ENCODE results near the gene NFIX. TPM values are rescaled to one million over a fixed set of nuclear protein-coding genes. Genes with fewer than 3 reads are reported as not detected.
"Not testable (repeated sequence)": the region's sequence is repeated elsewhere in the genome, so short reads cannot be mapped to it uniquely, and the experiment has no call there.

NFIX gene
- total RNA-seq, 1 experiment from 2014 or later, result 144 TPM

GRCh38 chr19:12948612-12949362, 46.5 kb upstream of the NFIX start:
- H3K4me3 ChIP-seq (ENCODE audit: low read depth in 2 of 2, low read length in 2 of 2), result no peak overlapping the region
- intact Hi-C loops (cut with micrococcal nuclease; ENCODE audit: unreplicated experiment) (no loop called here), in situ Hi-C loops (cut with HindIII; ENCODE audit: low pct_unique_long_range_greater_than_20kb, low sequenced_read_pairs) (no loop called here)
- TF ChIP-seq TCF7L2 (IDR thresholded peaks at IDR 0.05; ENCODE audit: low read depth, low read length) (no peak), REST (IDR thresholded peaks at IDR 0.05; ENCODE audit: insufficient read depth in 1 of 2, low read depth in 2 of 2, low read length in 1 of 2) (no peak), CTCF (IDR thresholded peaks at IDR 0.05) (no peak), SIN3A (IDR thresholded peaks at IDR 0.05; ENCODE audit: borderline replicate concordance, insufficient read depth, low read depth, low read length) (no peak), POLR2AphosphoS5 (IDR thresholded peaks at IDR 0.05; ENCODE audit: low read depth, low read length) (no peak)
- H3K27me3 ChIP-seq (ENCODE audit: control insufficient read depth, insufficient read depth, low read length), result no peaks in the 10 kb centered on the region
- no peaks in the 10 kb centered on the region for H3K9me3 ChIP-seq (ENCODE audit: control insufficient read depth, insufficient read depth, low read depth, low read length)
- CTCF ChIA-PET, result no interaction called here
- no peak overlapping the region for H3K27ac ChIP-seq (ENCODE audit: low read length)
- BruUV-seq (replicated peaks), result no TSS peak
- POLR2A ChIA-PET, result no interaction called here
- no peak for DNase-seq (ENCODE audit: low read depth, low spot score)
- H3K4me1 ChIP-seq (ENCODE audit: control insufficient read depth, insufficient read depth, low read length), result peaks cover 25% of the 10 kb centered on the region
- no peak for ATAC-seq
- peaks cover 13% of the 10 kb centered on the region for H3K36me3 ChIP-seq (ENCODE audit: control insufficient read depth, insufficient read depth, low read length)

- H3K4me1 ChIP-seq (ENCODE audit: control insufficient read depth, insufficient read depth, low read length), result peaks cover 33% of the 10 kb centered on the region
- ChIA-PET CTCF (no interaction called here), POLR2A (interaction anchor here (0.5 kb wide), 1 partner anchor 9 kb away, joined by 3 read pairs; no protein-coding TSS in a partner anchor)
- intact Hi-C loops (cut with micrococcal nuclease; ENCODE audit: unreplicated experiment) (no loop called here), in situ Hi-C loops (cut with HindIII; ENCODE audit: low pct_unique_long_range_greater_than_20kb, low sequenced_read_pairs) (no loop called here)
- no peaks in the 10 kb centered on the region for H3K9me3 ChIP-seq (ENCODE audit: control insufficient read depth, insufficient read depth, low read depth, low read length)
- ATAC-seq (no peak), DNase-seq (ENCODE audit: low read depth, low spot score) (no peak)
- no peak for TF ChIP-seq REST (IDR thresholded peaks at IDR 0.05; ENCODE audit: insufficient read depth in 1 of 2, low read depth in 2 of 2, low read length in 1 of 2)
- TF ChIP-seq POLR2AphosphoS5 (IDR thresholded peaks at IDR 0.05; ENCODE audit: low read depth, low read length), result 0 out of 2 replicates have a peak, but pooled peaks have one; percentile 25
- H3K4me3 ChIP-seq (ENCODE audit: low read depth in 2 of 2, low read length in 2 of 2), result no peak overlapping the region
- no peaks in the 10 kb centered on the region for H3K27me3 ChIP-seq (ENCODE audit: control insufficient read depth, insufficient read depth, low read length)
- BruUV-seq (replicated peaks), result no TSS peak
- no peak overlapping the region for H3K27ac ChIP-seq (ENCODE audit: low read length)
- peaks cover 13% of the 10 kb centered on the region for H3K36me3 ChIP-seq (ENCODE audit: control insufficient read depth, insufficient read depth, low read length)
These were observed 45.7 kb upstream of the NFIX start for GRCh38 chr19:12949363-12950283.

- peaks cover 36% of the 10 kb centered on the region for H3K4me1 ChIP-seq (ENCODE audit: control insufficient read depth, insufficient read depth, low read length)
- DNase-seq (ENCODE audit: low read depth, low spot score); CTCF ChIA-PET; ATAC-seq; POLR2A ChIA-PET; H3K27me3 ChIP-seq (ENCODE audit: control insufficient read depth, insufficient read depth, low read length); BruUV-seq (replicated peaks); intact Hi-C loops (cut with micrococcal nuclease; ENCODE audit: unreplicated experiment); in situ Hi-C loops (cut with HindIII; ENCODE audit: low pct_unique_long_range_greater_than_20kb, low sequenced_read_pairs); H3K27ac ChIP-seq (ENCODE audit: low read length); H3K4me3 ChIP-seq (ENCODE audit: low read depth in 2 of 2, low read length in 2 of 2); H3K9me3 ChIP-seq (ENCODE audit: control insufficient read depth, insufficient read depth, low read depth, low read length): not testable (repeated sequence)
- peaks cover 12% of the 10 kb centered on the region for H3K36me3 ChIP-seq (ENCODE audit: control insufficient read depth, insufficient read depth, low read length)
These were observed 43.2 kb upstream of the NFIX start for GRCh38 chr19:12952050-12952449.

Measured in Panc1 (cell line).